ENCODE data around the gene RNF41.

The RNF41 gene

GRCh38 chr12:56224102-56224701, 2.5 kb upstream of the RNF41 start, which contains the start of gene NABP2:
Gene NABP2, plus strand, starts transcription at chr12:56224342. Its CDS starts 515 bp downstream, at chr12:56224857.
- peaks cover 3% of the 10 kb centered on the region for H3K4me1 ChIP-seq (ENCODE audit: insufficient read depth, poor library complexity, severe bottlenecking)

GRCh38 chr12:56223571-56224101, 1.9 kb upstream of the RNF41 start:
- H3K9me3 ChIP-seq (ENCODE audit: severe bottlenecking): no peaks in the 10 kb centered on the region
- DNase-seq (ENCODE audit: low spot score) (no peak), ATAC-seq (ENCODE audit: low read depth) (no peak)
- peaks cover 10% of the 10 kb centered on the region for H3K36me3 ChIP-seq (ENCODE audit: low read depth)
- peak overlapping the region; percentile 45 for H3K4me3 ChIP-seq (ENCODE audit: severe bottlenecking)
- H3K27me3 ChIP-seq (ENCODE audit: insufficient read depth, poor library complexity, severe bottlenecking): no peaks in the 10 kb centered on the region
- peak overlapping the region; percentile 3 for H3K27ac ChIP-seq (ENCODE audit: poor library complexity, severe bottlenecking)
- no peak for TF ChIP-seq CTCF (IDR thresholded peaks at IDR 0.05; ENCODE audit: poor library complexity, severe bottlenecking)
- H3K4me1 ChIP-seq (ENCODE audit: insufficient read depth, poor library complexity, severe bottlenecking): peaks cover 3% of the 10 kb centered on the region

More at GRCh38 chr12:56224102-56224701, 2.5 kb upstream of the RNF41 start, which contains the start of gene NABP2:
- H3K9me3 ChIP-seq (ENCODE audit: severe bottlenecking): no peaks in the 10 kb centered on the region
- peak; percentile 86 for ATAC-seq (ENCODE audit: low read depth)
- no peaks in the 10 kb centered on the region for H3K27me3 ChIP-seq (ENCODE audit: insufficient read depth, poor library complexity, severe bottlenecking)
- H3K4me3 ChIP-seq (ENCODE audit: severe bottlenecking): peak within 1 kb of the TSS; percentile 45
- TF ChIP-seq CTCF (IDR thresholded peaks at IDR 0.05; ENCODE audit: poor library complexity, severe bottlenecking): peak; percentile 99
- peaks cover 10% of the 10 kb centered on the region for H3K36me3 ChIP-seq (ENCODE audit: low read depth)
- peak; percentile 97 for DNase-seq (ENCODE audit: low spot score)
- H3K27ac ChIP-seq (ENCODE audit: poor library complexity, severe bottlenecking): peak within 1 kb of the TSS; percentile 18

GRCh38 chr12:56222531-56222895, 791 bp upstream of the RNF41 start:
- peak overlapping the region; percentile 81 for H3K27ac ChIP-seq (ENCODE audit: poor library complexity, severe bottlenecking)
- no peak for ATAC-seq (ENCODE audit: low read depth)
- no peak for DNase-seq (ENCODE audit: low spot score)
- TF ChIP-seq CTCF (IDR thresholded peaks at IDR 0.05; ENCODE audit: poor library complexity, severe bottlenecking): no peak
- peaks cover 3% of the 10 kb centered on the region for H3K4me1 ChIP-seq (ENCODE audit: insufficient read depth, poor library complexity, severe bottlenecking)
- H3K9me3 ChIP-seq (ENCODE audit: severe bottlenecking): no peaks in the 10 kb centered on the region
- no peaks in the 10 kb centered on the region for H3K27me3 ChIP-seq (ENCODE audit: insufficient read depth, poor library complexity, severe bottlenecking)
- H3K36me3 ChIP-seq (ENCODE audit: low read depth): peaks cover 8% of the 10 kb centered on the region
- peak overlapping the region; percentile 79 for H3K4me3 ChIP-seq (ENCODE audit: severe bottlenecking)

- H3K4me1 ChIP-seq (ENCODE audit: insufficient read depth, poor library complexity, severe bottlenecking): peaks cover 3% of the 10 kb centered on the region
- H3K27me3 ChIP-seq (ENCODE audit: insufficient read depth, poor library complexity, severe bottlenecking): no peaks in the 10 kb centered on the region
- H3K4me3 ChIP-seq (ENCODE audit: severe bottlenecking): peak overlapping the region; percentile 79
- no peaks in the 10 kb centered on the region for H3K9me3 ChIP-seq (ENCODE audit: severe bottlenecking)
- H3K27ac ChIP-seq (ENCODE audit: poor library complexity, severe bottlenecking): peak overlapping the region; percentile 81
- DNase-seq (ENCODE audit: low spot score) (no peak), ATAC-seq (ENCODE audit: low read depth) (peak; percentile 8; the same call in 1 of the 3 replicates)
- peaks cover 5% of the 10 kb centered on the region for H3K36me3 ChIP-seq (ENCODE audit: low read depth)
- TF ChIP-seq CTCF (IDR thresholded peaks at IDR 0.05; ENCODE audit: poor library complexity, severe bottlenecking): no peak
Measured at GRCh38 chr12:56221232-56221756, 428 bp downstream of the RNF41 start.

Data from RWPE2 (cell line).